HCT116 (cell line): Measurements from ENCODE around the gene RASL11A.

ENCODE experiments used
- CEBPB ChIP-seq: IDR thresholded peaks from 2 replicates; pipeline ENCODE4 v1.6.1; 2012; ENCODE audit warnings: low read depth
- CTCF ChIP-seq, 3 experiments: fragments of 200-600 bp in 1 of 3; sonication (generic) in 1 of 3; IDR thresholded peaks in 2 of 3; conservative IDR thresholded peaks in 1 of 3; 2 replicates each; pipeline ENCODE4 v1.5.1; 2012 to 2017; ENCODE audit warnings: low read depth in 2 of 3, low read length in 2 of 3, antibody characterized with exemption in 1 of 3, borderline replicate concordance in 1 of 3, control low read depth in 1 of 3, mild to moderate bottlenecking in 1 of 3, mixed read lengths in 1 of 3, mixed run types in 1 of 3, moderate library complexity in 1 of 3; ENCODE audit not compliant: insufficient read depth in 1 of 3
- EZH2 ChIP-seq: fragments of 200-600 bp; sonication (generic); IDR thresholded peaks from 2 replicates; pipeline ENCODE4 v1.6.1; 2017; ENCODE audit warnings: antibody characterized with exemption, mixed run types
- ZFX ChIP-seq: fragments of 450-650 bp; IDR thresholded peaks from 2 replicates; pipeline ENCODE4 v1.6.1; 2017
- TF ChIP-seq, protein P1 (sequence below): IDR thresholded peaks from 2 replicates; pipeline ENCODE4 v1.6.1; 2012; ENCODE audit warnings: low read depth

- TF ChIP-seq CEBPB (no peak), CTCF (IDR thresholded peaks at IDR 0.05 in 2 of 3, conservative IDR thresholded peaks at IDR 0.05 in 1 of 3; ENCODE audit: borderline replicate concordance in 1 of 3, insufficient read depth in 1 of 3, low read depth in 2 of 3, low read length in 2 of 3) (no peak), ZFX (no peak), EZH2 (no peak)
- TF ChIP-seq, protein P1, sequence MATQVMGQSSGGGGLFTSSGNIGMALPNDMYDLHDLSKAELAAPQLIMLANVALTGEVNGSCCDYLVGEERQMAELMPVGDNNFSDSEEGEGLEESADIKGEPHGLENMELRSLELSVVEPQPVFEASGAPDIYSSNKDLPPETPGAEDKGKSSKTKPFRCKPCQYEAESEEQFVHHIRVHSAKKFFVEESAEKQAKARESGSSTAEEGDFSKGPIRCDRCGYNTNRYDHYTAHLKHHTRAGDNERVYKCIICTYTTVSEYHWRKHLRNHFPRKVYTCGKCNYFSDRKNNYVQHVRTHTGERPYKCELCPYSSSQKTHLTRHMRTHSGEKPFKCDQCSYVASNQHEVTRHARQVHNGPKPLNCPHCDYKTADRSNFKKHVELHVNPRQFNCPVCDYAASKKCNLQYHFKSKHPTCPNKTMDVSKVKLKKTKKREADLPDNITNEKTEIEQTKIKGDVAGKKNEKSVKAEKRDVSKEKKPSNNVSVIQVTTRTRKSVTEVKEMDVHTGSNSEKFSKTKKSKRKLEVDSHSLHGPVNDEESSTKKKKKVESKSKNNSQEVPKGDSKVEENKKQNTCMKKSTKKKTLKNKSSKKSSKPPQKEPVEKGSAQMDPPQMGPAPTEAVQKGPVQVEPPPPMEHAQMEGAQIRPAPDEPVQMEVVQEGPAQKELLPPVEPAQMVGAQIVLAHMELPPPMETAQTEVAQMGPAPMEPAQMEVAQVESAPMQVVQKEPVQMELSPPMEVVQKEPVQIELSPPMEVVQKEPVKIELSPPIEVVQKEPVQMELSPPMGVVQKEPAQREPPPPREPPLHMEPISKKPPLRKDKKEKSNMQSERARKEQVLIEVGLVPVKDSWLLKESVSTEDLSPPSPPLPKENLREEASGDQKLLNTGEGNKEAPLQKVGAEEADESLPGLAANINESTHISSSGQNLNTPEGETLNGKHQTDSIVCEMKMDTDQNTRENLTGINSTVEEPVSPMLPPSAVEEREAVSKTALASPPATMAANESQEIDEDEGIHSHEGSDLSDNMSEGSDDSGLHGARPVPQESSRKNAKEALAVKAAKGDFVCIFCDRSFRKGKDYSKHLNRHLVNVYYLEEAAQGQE, result no peak
These were observed 10.2 kb downstream of the RASL11A start for GRCh38 chr13:27280841-27281240.
